SJSA1 (cell line): ENCODE results near the gene NDC1. TPM values are rescaled to one million over a fixed set of nuclear protein-coding genes. Genes with fewer than 3 reads are reported as not detected.

Experiments
- DNase-seq, 2 experiments: peaks; one replicate each; pipeline ENCODE4 v3.0.0-alpha.2; 2015 to 2020; ENCODE audit warnings: low spot score in 2 of 2, low read depth in 1 of 2
- H3K27ac ChIP-seq: fragments of 250-450 bp; sonication (Bioruptor Pico); 2 replicates; pipeline ENCODE4 v1.5.1; 2020; ENCODE audit warnings: mild to moderate bottlenecking, moderate library complexity
- H3K27me3 ChIP-seq: fragments of 250-450 bp; sonication (Bioruptor Pico); replicated peaks from 2 replicates; pipeline ENCODE4 v1.5.1; 2020; ENCODE audit warnings: mild to moderate bottlenecking, moderate library complexity
- H3K36me3 ChIP-seq: fragments of 250-450 bp; sonication (Bioruptor Pico); 2 replicates; pipeline ENCODE4 v1.5.1; 2020; ENCODE audit warnings: mild to moderate bottlenecking
- H3K4me1 ChIP-seq: fragments of 250-450 bp; sonication (Bioruptor Pico); replicated peaks from 2 replicates; pipeline ENCODE4 v1.6.1; 2021; ENCODE audit warnings: mild to moderate bottlenecking
- H3K4me3 ChIP-seq: fragments of 250-450 bp; sonication (Bioruptor Pico); 2 replicates; pipeline ENCODE4 v1.5.1; 2020; ENCODE audit warnings: mild to moderate bottlenecking
- H3K9me3 ChIP-seq: fragments of 250-450 bp; sonication (Bioruptor Pico); replicated peaks from 2 replicates; pipeline ENCODE4 v1.5.1; 2020; ENCODE audit warnings: mild to moderate bottlenecking
- total RNA-seq: library from RNA; depleted of rRNA; stranded (reverse); fragments of >200 nt; shearing (Covaris generic); gene quantifications from 2 replicates; pipeline ENCODE4 v1.2.3, GENCODE V29; 2014

Gene NDC1
- total RNA-seq, 1 experiment from 2014 or later: 65.0 TPM

DNA sequence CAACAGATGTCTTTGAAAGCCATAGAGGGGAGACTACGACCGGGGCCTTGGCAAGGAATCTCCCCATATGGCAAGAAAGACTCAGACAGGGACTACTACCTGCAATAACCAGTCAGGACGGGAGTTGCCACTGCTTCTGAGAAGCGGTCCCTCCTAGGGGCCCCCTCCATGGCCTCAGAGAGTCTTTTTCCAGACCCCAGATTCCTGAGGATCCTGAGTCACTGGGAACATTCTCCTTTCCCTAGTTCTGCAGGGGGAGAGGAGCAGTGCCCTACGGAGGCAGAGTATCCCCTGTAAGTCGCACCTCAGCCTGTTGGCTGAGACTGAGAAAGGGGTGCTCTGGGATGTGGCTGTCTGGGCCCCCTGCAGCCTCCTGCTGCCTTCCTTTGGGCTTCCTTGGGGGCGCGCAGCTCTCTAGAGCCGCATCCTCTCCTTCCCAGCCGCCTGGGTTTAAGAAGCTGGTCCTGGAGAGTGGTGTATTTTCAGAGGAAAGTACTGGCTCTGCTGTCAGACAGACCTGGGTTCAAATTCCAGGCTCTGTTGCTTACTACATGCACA is 107.0 kb downstream of the NDC1 start:
- no peak for DNase-seq
- no peaks in the 10 kb centered on the region for H3K36me3 ChIP-seq
- no peaks in the 10 kb centered on the region for H3K9me3 ChIP-seq
- peaks cover 41% of the 10 kb centered on the region for H3K4me1 ChIP-seq
- no peak overlapping the region for H3K4me3 ChIP-seq
- no peak overlapping the region for H3K27ac ChIP-seq
- H3K27me3 ChIP-seq: no peaks in the 10 kb centered on the region

DNA sequence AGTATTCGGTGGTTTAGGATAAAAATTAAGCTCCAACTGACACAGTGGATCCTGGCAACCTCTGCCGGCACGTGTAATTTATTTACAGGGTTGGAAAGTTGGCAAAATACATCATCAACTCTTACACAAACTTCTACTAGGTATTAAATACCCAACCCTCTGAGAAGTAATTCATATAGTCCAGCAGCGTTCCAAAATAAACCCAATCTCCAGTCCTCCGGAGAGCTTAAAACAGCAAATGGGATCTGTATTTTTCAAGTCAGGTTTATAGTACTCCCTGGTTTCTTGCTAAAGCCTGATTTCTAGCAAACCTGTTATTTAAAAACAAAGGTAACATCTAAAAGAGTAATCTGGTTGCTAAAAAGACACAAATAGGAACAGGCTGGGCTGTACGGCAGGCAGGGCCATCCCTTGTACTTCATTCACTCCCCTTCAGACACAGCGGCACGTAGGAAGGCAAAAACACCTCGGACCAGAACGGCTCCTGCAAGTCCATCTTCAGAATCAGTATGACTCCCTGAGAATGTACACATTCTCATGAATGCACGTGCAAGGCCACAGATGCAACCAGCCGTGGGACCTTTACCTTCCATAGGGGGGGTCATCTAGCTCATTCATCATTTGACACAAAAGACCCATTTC is 107.8 kb downstream of the NDC1 start:
- no peak overlapping the region for H3K27ac ChIP-seq
- no peaks in the 10 kb centered on the region for H3K9me3 ChIP-seq
- peaks cover 34% of the 10 kb centered on the region for H3K4me1 ChIP-seq
- no peak overlapping the region for H3K4me3 ChIP-seq
- no peak for DNase-seq
- no peaks in the 10 kb centered on the region for H3K27me3 ChIP-seq
- H3K36me3 ChIP-seq: no peaks in the 10 kb centered on the region

DNA sequence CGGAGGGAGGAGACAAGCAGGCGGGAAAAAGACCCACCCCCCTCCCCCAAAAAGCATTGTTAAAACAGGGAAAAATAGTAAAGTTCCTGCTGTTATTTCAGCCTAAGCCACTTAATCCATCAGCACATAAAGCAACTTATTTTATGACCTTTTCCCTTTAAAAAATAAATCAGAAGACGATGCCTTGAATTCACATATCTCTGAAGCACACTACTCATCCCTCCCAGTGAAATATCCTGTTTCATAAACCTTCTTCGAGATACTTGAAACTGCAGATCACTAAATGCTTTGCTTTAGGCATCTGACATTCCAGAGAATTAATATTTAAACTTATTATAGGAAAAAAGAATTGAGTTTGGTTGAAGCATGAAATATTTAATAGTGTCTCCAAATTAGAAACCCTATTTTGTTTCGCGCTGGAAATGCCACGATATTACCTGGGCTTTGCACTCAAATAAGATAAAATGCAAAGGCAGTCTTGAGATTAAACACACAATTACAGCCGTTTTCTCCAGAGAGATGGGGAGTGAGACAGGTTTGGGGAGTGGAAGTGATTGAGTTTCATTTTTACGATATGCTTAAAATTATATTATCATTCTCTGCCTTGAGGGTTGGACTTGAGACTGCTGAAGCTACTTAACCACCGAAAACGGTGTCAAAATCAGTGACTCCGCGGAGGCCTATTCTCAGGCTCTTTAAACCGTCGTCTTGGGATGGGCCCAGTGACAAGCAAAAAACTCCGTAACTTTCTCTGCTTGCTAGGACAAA is 108.5 kb downstream of the NDC1 start:
- DNase-seq: no peak
- Histone ChIP-seq H3K9me3 (no peaks in the 10 kb centered on the region), H3K27me3 (no peaks in the 10 kb centered on the region), H3K4me3 (no peak overlapping the region), H3K4me1 (peaks cover 27% of the 10 kb centered on the region), H3K36me3 (no peaks in the 10 kb centered on the region), H3K27ac (no peak overlapping the region)

DNA sequence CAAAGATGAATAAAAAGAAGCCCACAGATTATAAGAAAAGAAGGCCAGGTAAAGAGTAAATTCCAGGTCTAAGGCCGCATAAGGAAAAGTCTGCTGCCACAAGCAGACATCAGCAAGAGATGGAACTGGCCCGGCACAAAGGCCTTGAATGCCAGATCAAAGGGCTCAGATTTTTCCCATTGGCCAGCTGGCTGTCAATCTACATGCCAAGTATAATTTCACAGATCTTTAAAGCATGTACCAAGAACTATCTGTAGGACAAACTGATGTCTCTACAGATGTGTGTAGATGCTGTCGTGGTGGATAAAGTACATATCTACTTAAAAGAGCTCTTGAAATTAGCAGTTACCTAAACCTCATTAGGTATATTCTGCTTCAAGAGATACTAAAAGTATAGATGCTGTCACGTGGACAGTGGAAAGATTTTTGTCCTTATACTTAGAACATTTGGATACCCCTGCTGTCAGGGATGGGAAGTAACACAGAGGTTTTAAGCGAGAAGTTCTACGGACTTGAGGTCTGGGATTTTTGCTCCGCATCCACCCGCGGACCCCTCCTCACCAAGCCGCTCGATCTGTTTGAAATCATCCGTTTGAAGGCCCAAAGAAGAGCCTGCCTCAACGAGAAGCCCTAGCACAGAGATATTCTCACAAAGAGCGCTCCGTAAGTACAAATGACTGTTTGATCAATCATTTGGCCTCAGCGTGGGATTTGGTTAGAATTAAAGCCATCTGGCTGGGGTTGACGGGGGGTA is 109.2 kb downstream of the NDC1 start:
- peaks cover 19% of the 10 kb centered on the region for H3K4me1 ChIP-seq
- H3K36me3 ChIP-seq: no peaks in the 10 kb centered on the region
- H3K4me3 ChIP-seq: no peak overlapping the region
- no peak overlapping the region for H3K27ac ChIP-seq
- no peaks in the 10 kb centered on the region for H3K27me3 ChIP-seq
- DNase-seq: no peak
- H3K9me3 ChIP-seq: no peaks in the 10 kb centered on the region

DNA sequence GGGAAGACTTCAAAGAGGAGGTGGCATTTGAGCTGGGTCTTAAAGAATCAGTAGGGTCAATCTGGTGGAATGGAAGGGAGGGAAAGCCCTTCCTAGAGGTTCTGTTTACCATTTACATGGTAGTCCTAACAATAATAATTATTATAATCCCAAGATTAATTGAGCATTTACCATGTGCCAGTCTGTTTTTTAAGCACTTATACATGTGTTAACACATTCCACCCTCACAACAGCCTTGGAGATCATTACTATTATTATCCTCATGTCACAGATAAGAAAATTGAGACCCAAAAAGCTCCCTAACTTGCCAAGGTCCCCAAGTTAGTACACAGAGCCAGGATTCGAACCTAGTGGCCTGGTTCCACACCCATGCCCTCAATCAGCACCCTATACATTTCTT is 109.9 kb downstream of the NDC1 start:
- no peak overlapping the region for H3K4me3 ChIP-seq
- H3K4me1 ChIP-seq: peaks cover 12% of the 10 kb centered on the region
- no peak overlapping the region for H3K27ac ChIP-seq
- no peaks in the 10 kb centered on the region for H3K27me3 ChIP-seq
- no peak for DNase-seq
- no peaks in the 10 kb centered on the region for H3K9me3 ChIP-seq
- H3K36me3 ChIP-seq: no peaks in the 10 kb centered on the region

DNA sequence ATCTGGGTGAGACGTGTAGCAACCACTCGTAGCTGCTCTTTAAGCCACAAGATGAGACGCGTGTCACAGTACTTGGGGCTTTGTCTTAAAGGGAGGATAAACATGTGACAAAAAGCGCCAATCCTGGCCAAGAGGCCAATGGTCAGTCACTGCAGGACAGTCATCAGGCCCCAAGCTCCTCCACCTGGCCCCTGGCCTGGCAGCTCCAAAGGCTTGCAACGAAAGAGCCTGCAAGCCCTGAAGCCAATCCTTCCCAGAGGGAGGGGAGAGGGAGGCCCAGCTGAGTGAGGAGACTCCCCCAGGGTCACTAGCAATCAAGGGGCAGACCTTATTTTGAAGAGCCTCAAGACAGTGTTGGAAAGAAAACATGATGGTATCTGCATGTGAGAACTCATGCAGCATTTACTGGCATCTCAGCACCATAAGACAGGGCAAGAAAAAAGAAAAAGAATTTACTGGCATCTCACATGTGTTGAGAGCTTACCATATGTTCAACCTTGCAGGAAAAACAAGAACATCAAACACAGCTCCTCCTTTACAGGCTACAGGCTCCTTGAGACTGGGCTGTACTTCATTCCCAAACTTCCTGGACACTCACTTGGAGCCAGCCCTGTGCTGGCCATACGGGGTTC is 110.5 kb downstream of the NDC1 start:
- DNase-seq: no peak
- H3K27ac ChIP-seq: no peak overlapping the region
- H3K9me3 ChIP-seq: no peaks in the 10 kb centered on the region
- H3K27me3 ChIP-seq: no peaks in the 10 kb centered on the region
- peaks cover 11% of the 10 kb centered on the region for H3K4me1 ChIP-seq
- no peak overlapping the region for H3K4me3 ChIP-seq
- no peaks in the 10 kb centered on the region for H3K36me3 ChIP-seq

DNA sequence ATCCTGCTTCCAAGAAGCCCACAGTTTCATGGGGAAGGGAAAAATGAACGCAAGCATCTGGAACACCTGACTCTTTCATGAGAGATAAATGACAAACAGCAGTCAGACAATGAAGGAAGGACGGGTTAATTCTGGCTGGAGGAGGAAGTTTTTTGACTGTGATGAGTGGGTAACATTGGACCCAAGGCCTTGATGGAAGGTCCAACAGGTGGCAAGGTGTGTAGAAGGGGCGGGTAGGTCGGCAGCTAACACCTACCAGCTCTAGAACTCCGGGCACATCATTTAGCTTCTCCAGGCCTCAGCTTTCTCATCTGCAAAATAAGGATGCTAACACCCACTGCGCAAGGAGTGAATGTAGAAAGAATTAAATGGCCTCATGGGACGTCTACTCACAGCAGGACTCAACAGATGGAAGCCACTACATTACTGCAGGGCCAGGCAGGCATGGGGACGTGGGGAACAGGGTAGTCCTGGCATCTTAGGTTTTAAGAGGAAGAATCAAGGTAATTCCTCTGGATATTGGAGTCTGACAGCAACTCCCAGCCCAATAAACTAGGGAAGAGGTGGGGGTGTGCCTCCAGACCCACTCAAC is 112.0 kb downstream of the NDC1 start:
- no peaks in the 10 kb centered on the region for H3K27me3 ChIP-seq
- H3K4me3 ChIP-seq: no peak overlapping the region
- no peak overlapping the region for H3K27ac ChIP-seq
- no peaks in the 10 kb centered on the region for H3K36me3 ChIP-seq
- no peak for DNase-seq
- H3K9me3 ChIP-seq: no peaks in the 10 kb centered on the region
- H3K4me1 ChIP-seq: no peaks in the 10 kb centered on the region

DNA sequence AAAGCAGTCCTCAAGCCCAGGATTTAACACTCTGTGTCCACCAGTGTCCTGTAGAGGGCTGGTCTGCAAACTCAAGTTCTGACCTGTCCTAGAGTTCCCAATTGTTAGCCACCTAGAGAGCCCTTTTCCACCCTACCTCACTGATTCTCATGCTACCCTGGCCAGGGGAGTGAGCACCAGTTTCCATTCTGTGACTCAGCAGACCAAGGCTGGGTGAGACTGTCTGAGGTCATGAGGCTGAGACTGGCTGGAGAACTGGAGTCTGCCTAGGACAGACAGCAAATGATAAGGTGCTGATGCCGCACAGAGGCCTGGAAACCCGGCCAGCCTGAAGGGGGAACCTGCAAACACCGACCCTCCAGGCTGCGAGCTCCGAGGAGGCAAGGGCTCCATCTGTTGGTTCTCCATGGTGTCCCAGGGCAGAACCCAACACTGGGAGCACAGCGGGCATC is 112.8 kb downstream of the NDC1 start:
- no peaks in the 10 kb centered on the region for H3K36me3 ChIP-seq
- no peaks in the 10 kb centered on the region for H3K27me3 ChIP-seq
- DNase-seq: no peak
- no peaks in the 10 kb centered on the region for H3K4me1 ChIP-seq
- no peak overlapping the region for H3K4me3 ChIP-seq
- no peaks in the 10 kb centered on the region for H3K9me3 ChIP-seq
- H3K27ac ChIP-seq: no peak overlapping the region

DNA sequence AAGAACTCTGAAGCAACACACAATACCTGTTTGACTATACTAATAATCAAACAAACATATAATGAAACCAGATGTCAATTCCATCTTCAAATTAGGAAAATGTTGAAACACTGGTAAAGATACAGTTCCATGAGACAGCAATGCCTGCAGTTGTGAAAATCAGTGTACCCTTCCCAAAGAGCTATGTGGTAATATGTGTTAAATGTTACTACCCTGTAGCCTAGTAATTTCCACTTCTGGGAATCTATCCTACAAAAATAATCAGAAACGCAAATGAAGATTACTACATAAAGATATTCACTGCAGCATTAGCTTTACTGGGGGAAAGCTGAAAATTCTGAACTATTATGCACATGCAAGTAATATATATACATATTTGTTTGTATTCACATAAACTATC is 116.1 kb downstream of the NDC1 start:
- no peaks in the 10 kb centered on the region for H3K9me3 ChIP-seq
- H3K36me3 ChIP-seq: no peaks in the 10 kb centered on the region
- no peaks in the 10 kb centered on the region for H3K4me1 ChIP-seq
- no peak overlapping the region for H3K4me3 ChIP-seq
- H3K27ac ChIP-seq: no peak overlapping the region
- DNase-seq: no peak
- H3K27me3 ChIP-seq: no peaks in the 10 kb centered on the region

DNA sequence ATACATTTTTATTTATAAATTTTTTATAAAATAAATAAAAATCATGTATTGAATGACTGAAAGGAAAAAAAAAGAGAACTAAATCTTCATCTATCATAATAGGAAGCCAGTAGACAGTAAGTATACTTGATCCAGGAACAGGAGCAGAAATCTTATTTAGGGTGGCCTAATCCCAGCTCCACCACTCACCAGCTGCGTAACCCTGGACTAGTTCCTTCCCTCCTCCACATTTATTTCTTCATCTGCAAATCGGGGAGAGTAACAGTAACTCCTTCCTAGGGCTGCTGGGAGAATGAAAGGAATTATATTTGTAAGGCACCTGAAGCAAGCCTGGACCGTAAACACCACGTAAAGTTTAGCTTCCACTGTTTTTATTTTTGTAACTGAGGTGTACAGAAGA is 117.0 kb downstream of the NDC1 start:
- H3K36me3 ChIP-seq: no peaks in the 10 kb centered on the region
- no peaks in the 10 kb centered on the region for H3K9me3 ChIP-seq
- DNase-seq: no peak
- no peak overlapping the region for H3K27ac ChIP-seq
- no peaks in the 10 kb centered on the region for H3K4me1 ChIP-seq
- H3K4me3 ChIP-seq: no peak overlapping the region
- no peaks in the 10 kb centered on the region for H3K27me3 ChIP-seq

DNA sequence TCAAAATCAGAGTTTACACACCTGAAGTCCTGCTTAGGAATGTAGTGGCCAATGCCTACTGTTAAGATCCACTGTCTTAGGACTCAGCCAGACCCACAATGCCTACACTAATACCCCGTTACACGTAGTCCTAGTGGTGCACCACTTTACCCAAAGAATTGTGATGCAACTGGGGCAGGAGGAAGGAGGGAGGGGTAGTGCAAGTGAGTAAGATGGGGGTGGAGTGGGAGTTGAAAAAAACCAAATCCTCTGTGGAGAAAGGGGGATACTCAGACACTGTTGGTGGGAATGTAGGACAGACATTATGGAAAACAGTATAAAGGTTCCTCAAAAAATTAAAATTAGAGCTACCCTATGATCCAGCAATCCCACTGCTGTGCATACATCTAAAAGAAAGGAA is 118.6 kb downstream of the NDC1 start:
- no peak for DNase-seq
- Histone ChIP-seq H3K27ac (no peak overlapping the region), H3K9me3 (no peaks in the 10 kb centered on the region), H3K4me3 (no peak overlapping the region), H3K36me3 (no peaks in the 10 kb centered on the region), H3K4me1 (no peaks in the 10 kb centered on the region), H3K27me3 (no peaks in the 10 kb centered on the region)

DNA sequence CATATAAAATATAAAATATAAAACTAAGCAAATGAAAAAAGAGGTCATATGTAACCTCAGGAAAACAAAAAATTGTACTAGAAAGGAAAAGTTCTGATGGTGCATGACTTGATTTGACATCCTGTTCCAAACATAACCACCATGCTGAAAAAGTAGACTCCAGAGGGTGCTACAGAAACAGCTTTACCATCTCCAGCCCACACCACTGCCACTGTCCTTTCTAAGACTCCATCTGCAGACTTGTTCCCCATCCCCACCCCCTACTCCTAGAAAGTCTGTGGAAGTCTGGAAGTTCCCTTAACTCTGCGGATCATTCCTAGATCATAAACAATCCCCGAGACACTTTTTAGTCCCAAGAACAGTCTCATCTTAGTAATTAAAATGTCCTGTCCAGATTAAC is 119.7 kb downstream of the NDC1 start:
- H3K36me3 ChIP-seq: no peaks in the 10 kb centered on the region
- DNase-seq: no peak
- H3K27ac ChIP-seq: no peak overlapping the region
- no peaks in the 10 kb centered on the region for H3K4me1 ChIP-seq
- H3K27me3 ChIP-seq: no peaks in the 10 kb centered on the region
- H3K9me3 ChIP-seq: no peaks in the 10 kb centered on the region
- no peak overlapping the region for H3K4me3 ChIP-seq

DNA sequence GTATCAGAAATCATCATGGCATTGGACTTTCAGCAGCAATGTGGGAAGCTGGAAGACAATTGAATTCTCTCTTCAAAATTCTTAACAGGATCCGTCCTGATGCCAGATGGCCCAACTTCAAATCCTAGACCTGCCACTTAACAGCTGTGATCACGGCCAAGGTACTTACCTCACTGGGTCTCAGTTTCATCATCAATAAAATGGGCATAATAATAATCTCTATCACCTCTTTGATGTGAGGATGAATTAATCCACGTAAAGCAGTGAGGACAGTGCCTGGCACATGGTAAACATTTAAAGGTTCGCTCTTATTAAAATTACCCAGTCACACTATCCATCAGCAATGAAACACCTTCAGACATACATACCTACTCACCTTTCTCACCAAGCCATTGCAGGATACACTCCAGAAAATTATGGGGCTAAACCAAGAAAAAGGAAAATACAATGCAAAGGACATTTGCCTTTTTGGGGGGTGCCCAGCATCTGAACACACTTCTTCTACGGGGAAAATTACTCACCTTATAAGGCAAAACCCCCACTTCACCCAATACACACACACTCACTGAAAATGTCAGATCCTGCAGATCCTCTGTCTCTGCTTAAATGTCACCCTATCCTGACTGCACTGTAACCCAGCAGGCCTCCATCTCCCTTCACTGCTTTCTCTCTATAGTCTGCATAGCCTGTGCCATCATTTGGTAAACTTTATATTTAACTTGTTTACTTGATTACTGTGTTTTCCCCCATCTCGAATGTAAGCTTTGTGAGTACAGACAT is 120.9 kb downstream of the NDC1 start:
- Histone ChIP-seq H3K27ac (no peak overlapping the region), H3K4me3 (no peak overlapping the region), H3K9me3 (no peaks in the 10 kb centered on the region), H3K4me1 (no peaks in the 10 kb centered on the region), H3K36me3 (no peaks in the 10 kb centered on the region), H3K27me3 (no peaks in the 10 kb centered on the region)
- DNase-seq: no peak
